Nephron (organoid): ENCODE measurements around the gene PADI1.

Source experiments
- H3K27ac Mint-ChIP-seq, 3 experiments: 2 replicates each; pipeline ENCODE4 v1.8.0; 2020; ENCODE audit warnings: mixed read lengths in 3 of 3, mild to moderate bottlenecking in 2 of 3, moderate library complexity in 1 of 3
- H3K27me3 Mint-ChIP-seq: 2 replicates; pipeline ENCODE4 v1.8.0; 2021; ENCODE audit warnings: low read depth, mild to moderate bottlenecking, moderate library complexity, mixed read lengths
- H3K36me3 Mint-ChIP-seq: 2 replicates; pipeline ENCODE4 v1.8.0; 2020; ENCODE audit warnings: low read depth, mixed read lengths
- H3K4me1 Mint-ChIP-seq: 2 replicates; pipeline ENCODE4 v1.8.0; 2020; ENCODE audit warnings: mixed read lengths
- H3K4me3 Mint-ChIP-seq, 3 experiments: 2 replicates each; pipeline ENCODE4 v1.8.0; 2020; ENCODE audit warnings: mild to moderate bottlenecking in 3 of 3, mixed read lengths in 3 of 3, moderate library complexity in 2 of 3
- H3K9me3 Mint-ChIP-seq: 2 replicates; pipeline ENCODE4 v1.8.0; 2020; ENCODE audit warnings: mixed read lengths
- TF ChIP-seq, protein P1 (sequence below), 3 experiments: fragments of 200-600 bp; sonication (generic); IDR thresholded peaks; one replicate each; pipeline ENCODE4 v1.5.0; 2021; ENCODE audit warnings: antibody characterized with exemption in 3 of 3; ENCODE audit not compliant: unreplicated experiment in 3 of 3

The PADI1 gene

GRCh38 chr1:17184822-17185484, 20.0 kb upstream of the PADI1 start:
- H3K9me3 Mint-ChIP-seq: no peaks in the 10 kb centered on the region
- H3K36me3 Mint-ChIP-seq: no peaks in the 10 kb centered on the region
- TF ChIP-seq, protein P1, sequence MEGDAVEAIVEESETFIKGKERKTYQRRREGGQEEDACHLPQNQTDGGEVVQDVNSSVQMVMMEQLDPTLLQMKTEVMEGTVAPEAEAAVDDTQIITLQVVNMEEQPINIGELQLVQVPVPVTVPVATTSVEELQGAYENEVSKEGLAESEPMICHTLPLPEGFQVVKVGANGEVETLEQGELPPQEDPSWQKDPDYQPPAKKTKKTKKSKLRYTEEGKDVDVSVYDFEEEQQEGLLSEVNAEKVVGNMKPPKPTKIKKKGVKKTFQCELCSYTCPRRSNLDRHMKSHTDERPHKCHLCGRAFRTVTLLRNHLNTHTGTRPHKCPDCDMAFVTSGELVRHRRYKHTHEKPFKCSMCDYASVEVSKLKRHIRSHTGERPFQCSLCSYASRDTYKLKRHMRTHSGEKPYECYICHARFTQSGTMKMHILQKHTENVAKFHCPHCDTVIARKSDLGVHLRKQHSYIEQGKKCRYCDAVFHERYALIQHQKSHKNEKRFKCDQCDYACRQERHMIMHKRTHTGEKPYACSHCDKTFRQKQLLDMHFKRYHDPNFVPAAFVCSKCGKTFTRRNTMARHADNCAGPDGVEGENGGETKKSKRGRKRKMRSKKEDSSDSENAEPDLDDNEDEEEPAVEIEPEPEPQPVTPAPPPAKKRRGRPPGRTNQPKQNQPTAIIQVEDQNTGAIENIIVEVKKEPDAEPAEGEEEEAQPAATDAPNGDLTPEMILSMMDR (IDR thresholded peaks at IDR 0.05; ENCODE audit: unreplicated experiment in 3 of 3): no peak
- no peak overlapping the region for H3K27ac Mint-ChIP-seq
- H3K4me1 Mint-ChIP-seq: no peaks in the 10 kb centered on the region
- H3K4me3 Mint-ChIP-seq: no peak overlapping the region
- peaks cover 5% of the 10 kb centered on the region for H3K27me3 Mint-ChIP-seq

- Mint-ChIP-seq H3K27ac (no peak overlapping the region), H3K27me3 (peaks cover 5% of the 10 kb centered on the region), H3K9me3 (no peaks in the 10 kb centered on the region), H3K36me3 (no peaks in the 10 kb centered on the region), H3K4me3 (no peak overlapping the region), H3K4me1 (no peaks in the 10 kb centered on the region)
- TF ChIP-seq, protein P1 (IDR thresholded peaks at IDR 0.05; ENCODE audit: unreplicated experiment in 3 of 3): no peak
These were observed 19.5 kb upstream of the PADI1 start for GRCh38 chr1:17185485-17185860.

- Mint-ChIP-seq H3K9me3 (no peaks in the 10 kb centered on the region), H3K27me3 (peaks cover 5% of the 10 kb centered on the region), H3K36me3 (no peaks in the 10 kb centered on the region), H3K27ac (no peak overlapping the region), H3K4me1 (no peaks in the 10 kb centered on the region), H3K4me3 (no peak overlapping the region)
- TF ChIP-seq, protein P1 (IDR thresholded peaks at IDR 0.05; ENCODE audit: unreplicated experiment in 3 of 3): no peak
These were observed 18.6 kb upstream of the PADI1 start for GRCh38 chr1:17186216-17186909.

DNA sequence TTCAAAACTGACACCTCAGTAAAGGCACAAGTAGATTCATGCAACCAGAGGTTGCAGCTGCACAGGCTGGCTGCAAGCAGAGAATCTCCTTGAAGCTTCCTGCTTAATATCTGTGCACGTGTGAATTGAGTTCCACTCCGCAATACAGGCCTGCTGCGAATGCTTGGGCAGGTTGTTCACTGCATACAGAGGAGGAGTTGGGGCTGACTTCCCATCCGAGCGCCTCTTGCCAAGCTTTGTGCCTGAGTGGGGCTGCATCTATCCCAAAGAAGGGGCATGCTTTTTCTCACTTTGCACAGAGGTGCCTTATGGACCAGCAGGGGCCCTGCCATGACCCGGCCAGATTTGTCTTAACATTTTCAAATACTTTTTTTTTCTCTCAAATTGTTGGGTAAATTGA, 17.9 kb upstream of the PADI1 start:
- H3K27ac Mint-ChIP-seq: no peak overlapping the region
- peaks cover 9% of the 10 kb centered on the region for H3K27me3 Mint-ChIP-seq
- no peaks in the 10 kb centered on the region for H3K36me3 Mint-ChIP-seq
- peaks cover 2% of the 10 kb centered on the region for H3K9me3 Mint-ChIP-seq
- TF ChIP-seq, protein P1 (IDR thresholded peaks at IDR 0.05; ENCODE audit: unreplicated experiment in 3 of 3): no peak
- no peak overlapping the region for H3K4me3 Mint-ChIP-seq
- H3K4me1 Mint-ChIP-seq: no peaks in the 10 kb centered on the region

- H3K4me1 Mint-ChIP-seq: no peaks in the 10 kb centered on the region
- TF ChIP-seq, protein P1 (IDR thresholded peaks at IDR 0.05; ENCODE audit: unreplicated experiment in 3 of 3): no peak
- H3K36me3 Mint-ChIP-seq: no peaks in the 10 kb centered on the region
- no peak overlapping the region for H3K4me3 Mint-ChIP-seq
- H3K9me3 Mint-ChIP-seq: peaks cover 2% of the 10 kb centered on the region
- H3K27me3 Mint-ChIP-seq: peaks cover 13% of the 10 kb centered on the region
- H3K27ac Mint-ChIP-seq: no peak overlapping the region
These were observed 16.7 kb upstream of the PADI1 start for GRCh38 chr1:17188217-17188616.
